K562 (cell line): Measurements from ENCODE around the gene NR6A1. TPM values are rescaled to one million over a fixed set of nuclear protein-coding genes. Genes with fewer than 3 reads are reported as not detected.

Experiments
- ATAC-seq: fragments of 200-7000 bp; cut with Tn5 transposase; 3 replicates; pipeline ENCODE4 v1.9.1; 2020; ENCODE audit warnings: moderate library complexity
- BruUV-seq: library from RNA; stranded (reverse); fragments of 400-500 nt; replicated peaks from 2 replicates; lab custom pipeline; 2021; lab: Mats Ljungman, UMichigan
- CTCF ChIA-PET: fragments of 300-600 bp; formaldehyde crosslinking; extraction: SDS; loops from one replicate; lab custom pipeline; 2021; ENCODE audit warnings: low intra/inter-chr PET ratio; lab: Yijun Ruan, JAX
- POLR2A ChIA-PET: fragments of 300-600, 350-650 bp; sonication (Branson Sonifier 250); formaldehyde crosslinking; extraction: SDS; loops from one replicate; lab custom pipeline; 2021; ENCODE audit warnings: antibody characterized with exemption, inconsistent platforms; lab: Yijun Ruan, JAX
- DNase-seq, 4 experiments: peaks; one replicate each; pipeline versions ENCODE4 v3.0.0 to v3.0.0-alpha.2; 2011 to 2018; ENCODE audit warnings: low spot score in 3 of 4, mixed read lengths in 3 of 4; ENCODE audit errors: extremely low read depth in 1 of 4
- FAIRE-seq: peaks from 2 replicates; lab custom pipeline; 2011; peaks lifted over from hg19 to GRCh38; lab: Jason Lieb, UNC
- H2AFZ ChIP-seq: 2 replicates; pipeline ENCODE4 v1.6.0; 2011; ENCODE audit warnings: low read depth, low read length, control low read depth, inconsistent platforms
- H3K27ac ChIP-seq: fragments of 200-600 bp; 3 replicates; pipeline ENCODE4 v1.8.0; 2011; ENCODE audit warnings: low read depth, mild to moderate bottlenecking, control low read depth, inconsistent platforms, low read length, moderate library complexity, mixed read lengths; ENCODE audit errors: extremely low read depth
- H3K27me3 ChIP-seq, 2 experiments: fragments of 300-600 bp in 1 of 2; 2 replicates in 1 of 2; 3 replicates in 1 of 2; pipeline versions ENCODE4 v1.6.0 to v1.8.0; 2011; ENCODE audit warnings: inconsistent platforms in 2 of 2, low read length in 2 of 2, mild to moderate bottlenecking in 1 of 2, mixed read lengths in 1 of 2, moderate library complexity in 1 of 2; ENCODE audit not compliant: control insufficient read depth in 2 of 2, insufficient read depth in 2 of 2
- H3K36me3 ChIP-seq: fragments of 300-600 bp; 3 replicates; pipeline ENCODE4 v1.8.0; 2011; ENCODE audit warnings: mild to moderate bottlenecking, low read length, inconsistent platforms; ENCODE audit not compliant: control insufficient read depth, insufficient read depth
- H3K4me1 ChIP-seq, 2 experiments: fragments of 200-600 bp in 1 of 2; replicated peaks in 1 of 2; 2 replicates in 1 of 2; 3 replicates in 1 of 2; pipeline versions ENCODE4 v1.5.1 to v1.8.0; 2011; ENCODE audit warnings: inconsistent platforms in 2 of 2, low read length in 2 of 2, mild to moderate bottlenecking in 1 of 2, mixed read lengths in 1 of 2, moderate library complexity in 1 of 2; ENCODE audit not compliant: control insufficient read depth in 2 of 2, insufficient read depth in 2 of 2
- H3K4me2 ChIP-seq: 2 replicates; pipeline ENCODE4 v1.6.1; 2011; ENCODE audit warnings: low read length, control low read depth, inconsistent platforms, mixed read lengths; ENCODE audit not compliant: insufficient read depth
- H3K4me3 ChIP-seq: fragments of 200-600 bp; sonication (generic), shearing (Covaris generic); 2 replicates; pipeline ENCODE4 v1.5.1; 2016; ENCODE audit warnings: control low read depth, inconsistent platforms
- H3K79me2 ChIP-seq: fragments of 200-600 bp; 3 replicates; pipeline ENCODE4 v1.8.0; 2011; ENCODE audit warnings: low read length, inconsistent platforms; ENCODE audit not compliant: control insufficient read depth, insufficient read depth
- H3K9ac ChIP-seq, 2 experiments: 2 replicates each; pipeline versions ENCODE4 v1.6.0 to v1.6.1; 2011; ENCODE audit warnings: low read depth in 2 of 2, low read length in 2 of 2, control low read depth in 1 of 2, inconsistent platforms in 1 of 2, mild to moderate bottlenecking in 1 of 2, mixed read lengths in 1 of 2; ENCODE audit not compliant: insufficient read depth in 1 of 2
- H3K9me1 ChIP-seq: one replicate; pipeline ENCODE4 v1.6.0; 2011; ENCODE audit warnings: inconsistent platforms, mild to moderate bottlenecking, low read length, moderate library complexity; ENCODE audit not compliant: control insufficient read depth, insufficient read depth
- H3K9me3 ChIP-seq: replicated peaks from 2 replicates; pipeline ENCODE4 v1.5.1; 2011; ENCODE audit warnings: low read depth, low read length, inconsistent platforms; ENCODE audit not compliant: control insufficient read depth, insufficient read depth
- H4K20me1 ChIP-seq: replicated peaks from 2 replicates; pipeline ENCODE4 v1.6.1; 2011; ENCODE audit warnings: low read length, inconsistent platforms, mixed read lengths; ENCODE audit not compliant: control insufficient read depth, insufficient read depth
- MAX ChIP-seq: sonication (generic); formaldehyde crosslinking; IDR thresholded peaks from 2 replicates; pipeline ENCODE4 v1.9.0; 2022; ENCODE audit warnings: mild to moderate bottlenecking, missing genetic modification reagents
- NFYB ChIP-seq: IDR thresholded peaks from 2 replicates; pipeline ENCODE4 v1.6.1; 2011; ENCODE audit warnings: mild to moderate bottlenecking, moderate library complexity; ENCODE audit not compliant: insufficient read length; ENCODE audit errors: extremely low read depth
- TFAP4 ChIP-seq: sonication (generic); formaldehyde crosslinking; IDR thresholded peaks from 2 replicates; pipeline ENCODE4 v1.8.0; 2022; ENCODE audit warnings: missing genetic modification reagents, mild to moderate bottlenecking, moderate library complexity, borderline replicate concordance
- WGBS: fragments of 100-300 bp; shearing (Covaris generic); methylation state at CpG from one replicate; pipeline ENCODE4 v1.1.6; 2016; ENCODE audit warnings: low coverage, mixed read lengths; ENCODE audit not compliant: insufficient coverage; ENCODE audit errors: missing lambda C conversion rate; 5-methylcytosine and 5-hydroxymethylcytosine counted together
- in situ Hi-C: fragments of 300-500 bp; cut with MboI; formaldehyde crosslinking; loops from 4 replicates; pipeline ENCODE4 v1.15.0; 2018; ENCODE audit warnings: inconsistent platforms, mixed read lengths
- intact Hi-C: fragments of 100-400 bp; cut with micrococcal nuclease; formaldehyde crosslinking; loops from 2 replicates; pipeline ENCODE4 v1.14.2; 2022
- polyA plus RNA-seq, 8 experiments: library from polyadenylated mRNA; depleted of rRNA in 4 of 8; stranded (reverse) in 5 of 8; unstranded in 3 of 8; fragments of >200 nt; fragmentation: Nextera tagmentation in 2 of 8; fragmentation: Illumina TruSeq in 1 of 8; extraction: Ambion mirVana in 2 of 8; extraction: Trizol in 1 of 8; gene quantifications; 2 replicates each; pipeline versions ENCODE4 v1.2.1 to v1.2.3, GENCODE V29; 2011 to 2014; ENCODE audit warnings: inconsistent platforms in 1 of 8, missing spikeins in 1 of 8
- total RNA-seq, 7 experiments: library from RNA; depleted of rRNA in 6 of 7; stranded (reverse); fragments of >200 nt in 6 of 7; fragmentation: Illumina TruSeq in 2 of 7; extraction: Trizol in 2 of 7; gene quantifications; 2 replicates each; pipeline versions ENCODE4 v1.2.1 to v1.2.3, GENCODE V29; 2011 to 2021; ENCODE audit warnings: low replicate concordance in 1 of 7
- TF ChIP-seq, protein P1 (sequence below), 3 experiments: IDR thresholded peaks in 2 of 3; conservative IDR thresholded peaks in 1 of 3; 2 replicates each; pipeline ENCODE4 v1.5.1; 2011 to 2012; ENCODE audit warnings: low read length in 3 of 3, mild to moderate bottlenecking in 3 of 3, control low read depth in 2 of 3, improper control_type of control experiment in 1 of 3, inconsistent platforms in 1 of 3, low read depth in 1 of 3, mixed read lengths in 1 of 3, moderate library complexity in 1 of 3; ENCODE audit not compliant: insufficient read depth in 2 of 3
- TF ChIP-seq, protein P2 (sequence below): fragments of 450-650 bp; IDR thresholded peaks from 2 replicates; pipeline ENCODE4 v1.6.1; 2016; ENCODE audit warnings: low read depth

Gene NR6A1
- total and polyA plus RNA-seq, 9 of the 15 experiments (the other 6 are each of a cell fraction or from before 2014, with no cell fraction given), result 9.7 to 55.4 (median 28.3) TPM

GRCh38 chr9:124794902-124795491, 23.9 kb upstream of the NR6A1 start:
- in situ Hi-C loops, result loop anchor here (10.0 kb wide), 1 partner anchor 50 kb away; no protein-coding TSS in a partner anchor
- TF ChIP-seq, protein P1, sequence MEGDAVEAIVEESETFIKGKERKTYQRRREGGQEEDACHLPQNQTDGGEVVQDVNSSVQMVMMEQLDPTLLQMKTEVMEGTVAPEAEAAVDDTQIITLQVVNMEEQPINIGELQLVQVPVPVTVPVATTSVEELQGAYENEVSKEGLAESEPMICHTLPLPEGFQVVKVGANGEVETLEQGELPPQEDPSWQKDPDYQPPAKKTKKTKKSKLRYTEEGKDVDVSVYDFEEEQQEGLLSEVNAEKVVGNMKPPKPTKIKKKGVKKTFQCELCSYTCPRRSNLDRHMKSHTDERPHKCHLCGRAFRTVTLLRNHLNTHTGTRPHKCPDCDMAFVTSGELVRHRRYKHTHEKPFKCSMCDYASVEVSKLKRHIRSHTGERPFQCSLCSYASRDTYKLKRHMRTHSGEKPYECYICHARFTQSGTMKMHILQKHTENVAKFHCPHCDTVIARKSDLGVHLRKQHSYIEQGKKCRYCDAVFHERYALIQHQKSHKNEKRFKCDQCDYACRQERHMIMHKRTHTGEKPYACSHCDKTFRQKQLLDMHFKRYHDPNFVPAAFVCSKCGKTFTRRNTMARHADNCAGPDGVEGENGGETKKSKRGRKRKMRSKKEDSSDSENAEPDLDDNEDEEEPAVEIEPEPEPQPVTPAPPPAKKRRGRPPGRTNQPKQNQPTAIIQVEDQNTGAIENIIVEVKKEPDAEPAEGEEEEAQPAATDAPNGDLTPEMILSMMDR (IDR thresholded peaks at IDR 0.05 in 2 of 3, conservative IDR thresholded peaks at IDR 0.05 in 1 of 3; ENCODE audit: insufficient read depth in 2 of 3, low read depth in 1 of 3, low read length in 3 of 3), result peak; percentile 58 to 90 (median 62)
- TF ChIP-seq NFYB, result no peak
- peak; percentile 29; the same call in 1 of the 2 replicates for TF ChIP-seq TFAP4 (CRISPR knock-in tag)
- peak; percentile 51; the same call in 1 of the 2 replicates for TF ChIP-seq MAX
- TF ChIP-seq, protein P2, sequence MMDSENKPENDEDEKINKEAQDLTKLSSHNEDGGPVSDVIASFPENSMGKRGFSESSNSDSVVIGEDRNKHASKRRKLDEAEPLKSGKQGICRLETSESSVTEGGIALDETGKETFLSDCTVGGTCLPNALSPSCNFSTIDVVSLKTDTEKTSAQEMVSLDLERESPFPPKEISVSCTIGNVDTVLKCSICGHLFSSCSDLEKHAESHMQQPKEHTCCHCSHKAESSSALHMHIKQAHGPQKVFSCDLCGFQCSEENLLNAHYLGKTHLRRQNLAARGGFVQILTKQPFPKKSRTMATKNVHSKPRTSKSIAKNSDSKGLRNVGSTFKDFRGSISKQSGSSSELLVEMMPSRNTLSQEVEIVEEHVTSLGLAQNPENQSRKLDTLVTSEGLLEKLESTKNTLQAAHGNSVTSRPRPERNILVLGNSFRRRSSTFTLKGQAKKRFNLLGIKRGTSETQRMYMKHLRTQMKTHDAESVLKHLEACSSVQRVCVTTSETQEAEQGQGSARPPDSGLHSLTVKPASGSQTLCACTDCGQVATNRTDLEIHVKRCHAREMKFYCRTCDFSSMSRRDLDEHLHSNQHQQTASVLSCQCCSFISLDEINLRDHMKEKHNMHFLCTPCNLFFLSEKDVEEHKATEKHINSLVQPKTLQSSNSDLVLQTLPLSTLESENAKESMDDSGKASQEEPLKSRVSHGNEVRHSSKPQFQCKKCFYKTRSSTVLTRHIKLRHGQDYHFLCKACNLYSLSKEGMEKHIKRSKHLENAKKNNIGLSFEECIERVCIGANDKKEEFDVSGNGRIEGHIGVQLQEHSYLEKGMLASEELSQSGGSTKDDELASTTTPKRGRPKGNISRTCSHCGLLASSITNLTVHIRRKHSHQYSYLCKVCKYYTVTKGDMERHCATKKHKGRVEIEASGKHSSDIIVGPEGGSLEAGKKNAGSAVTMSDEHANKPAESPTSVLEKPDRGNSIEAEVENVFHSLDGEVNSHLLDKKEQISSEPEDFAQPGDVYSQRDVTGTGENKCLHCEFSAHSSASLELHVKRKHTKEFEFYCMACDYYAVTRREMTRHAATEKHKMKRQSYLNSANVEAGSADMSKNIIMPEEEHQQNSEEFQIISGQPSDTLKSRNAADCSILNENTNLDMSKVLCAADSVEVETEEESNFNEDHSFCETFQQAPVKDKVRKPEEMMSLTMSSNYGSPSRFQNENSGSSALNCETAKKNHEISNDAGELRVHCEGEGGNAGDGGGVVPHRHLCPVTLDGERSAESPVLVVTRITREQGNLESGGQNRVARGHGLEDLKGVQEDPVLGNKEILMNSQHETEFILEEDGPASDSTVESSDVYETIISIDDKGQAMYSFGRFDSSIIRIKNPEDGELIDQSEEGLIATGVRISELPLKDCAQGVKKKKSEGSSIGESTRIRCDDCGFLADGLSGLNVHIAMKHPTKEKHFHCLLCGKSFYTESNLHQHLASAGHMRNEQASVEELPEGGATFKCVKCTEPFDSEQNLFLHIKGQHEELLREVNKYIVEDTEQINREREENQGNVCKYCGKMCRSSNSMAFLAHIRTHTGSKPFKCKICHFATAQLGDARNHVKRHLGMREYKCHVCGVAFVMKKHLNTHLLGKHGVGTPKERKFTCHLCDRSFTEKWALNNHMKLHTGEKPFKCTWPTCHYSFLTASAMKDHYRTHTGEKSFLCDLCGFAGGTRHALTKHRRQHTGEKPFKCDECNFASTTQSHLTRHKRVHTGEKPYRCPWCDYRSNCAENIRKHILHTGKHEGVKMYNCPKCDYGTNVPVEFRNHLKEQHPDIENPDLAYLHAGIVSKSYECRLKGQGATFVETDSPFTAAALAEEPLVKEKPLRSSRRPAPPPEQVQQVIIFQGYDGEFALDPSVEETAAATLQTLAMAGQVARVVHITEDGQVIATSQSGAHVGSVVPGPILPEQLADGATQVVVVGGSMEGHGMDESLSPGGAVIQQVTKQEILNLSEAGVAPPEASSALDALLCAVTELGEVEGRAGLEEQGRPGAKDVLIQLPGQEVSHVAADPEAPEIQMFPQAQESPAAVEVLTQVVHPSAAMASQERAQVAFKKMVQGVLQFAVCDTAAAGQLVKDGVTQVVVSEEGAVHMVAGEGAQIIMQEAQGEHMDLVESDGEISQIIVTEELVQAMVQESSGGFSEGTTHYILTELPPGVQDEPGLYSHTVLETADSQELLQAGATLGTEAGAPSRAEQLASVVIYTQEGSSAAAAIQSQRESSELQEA, result no peak

More at GRCh38 chr9:124794902-124795491, 23.9 kb upstream of the NR6A1 start:
- H3K9me1 ChIP-seq, result no peaks in the 10 kb centered on the region
- H3K4me2 ChIP-seq, result no peak overlapping the region
- H3K36me3 ChIP-seq, result no peaks in the 10 kb centered on the region
- BruUV-seq, result no TSS peak
- peaks cover 2 to 20% of the 10 kb centered on the region in 2 experiments; a peak in 2 of 5 replicates for H3K4me1 ChIP-seq
- H3K4me3 ChIP-seq, result no peak overlapping the region
- intact Hi-C loops, result loop anchor here (1.0 kb wide), 1 partner anchor 57 kb away; no protein-coding TSS in a partner anchor
- peak; percentile 58 to 78 (median 74) for DNase-seq
- H3K9me3 ChIP-seq, result no peaks in the 10 kb centered on the region
- POLR2A ChIA-PET, result no interaction called here
- H4K20me1 ChIP-seq, result no peaks in the 10 kb centered on the region
- H3K9ac ChIP-seq, result peak overlapping the region in 1 of 2 experiments; percentile 31; a peak in 2 of 4 replicates
- 26% methylated on average over 11 of the region's 11 CpGs for whole genome bisulfite sequencing
- H3K27me3 ChIP-seq, result peaks cover 0 to 17% of the 10 kb centered on the region in 2 experiments; a peak in 2 of 5 replicates
- CTCF ChIA-PET, result interaction anchor here (0.6 to 3.1 kb wide), 5 partner anchors 58 to 579 kb away, joined by 3 to 25 read pairs (median 3); partner anchors contain the start of gene WDR38
- no peak overlapping the region for H2AFZ ChIP-seq
- no peaks in the 10 kb centered on the region for H3K79me2 ChIP-seq
- peak; percentile 98 for ATAC-seq
- peak; percentile 56 for FAIRE-seq
- no peak overlapping the region for H3K27ac ChIP-seq
